ENCODE measurements around the gene ATP12A. TPM values are rescaled to one million over a fixed set of nuclear protein-coding genes. Genes with fewer than 3 reads are reported as not detected.

Gene ATP12A
- total RNA-seq, 1 donor from 2014 or later: not detected

DNA sequence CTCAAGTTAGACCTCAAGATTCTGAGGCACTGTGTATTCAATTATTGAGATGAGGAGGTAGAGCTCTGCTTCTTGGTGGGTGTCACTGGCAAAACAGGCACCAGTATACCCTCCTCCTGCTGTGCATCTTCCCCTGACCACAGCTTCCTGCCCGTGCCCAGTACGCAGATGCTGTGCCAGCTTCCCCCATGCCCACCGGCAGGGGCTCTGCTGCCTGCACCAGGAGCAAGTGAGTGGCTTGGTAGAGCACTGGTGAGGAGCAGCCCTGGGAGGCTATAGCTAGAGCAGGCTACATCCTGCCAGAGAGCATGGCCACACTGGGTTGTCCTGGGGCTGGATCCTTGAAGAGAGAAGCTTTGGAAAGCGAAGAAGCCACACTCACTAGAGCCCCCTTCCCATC lies 62.8 kb downstream of the ATP12A start:
- Mint-ChIP-seq H3K4me1 (peaks cover 17% of the 10 kb centered on the region), H3K4me3 (no peak overlapping the region), H3K27me3 (ENCODE audit: insufficient read depth, low read depth) (peaks cover 47% of the 10 kb centered on the region), H3K27ac (no peak overlapping the region), H3K36me3 (no peaks in the 10 kb centered on the region), H3K9me3 (peaks cover 2% of the 10 kb centered on the region)
- H3K27ac ChIP-seq: no peak overlapping the region
- DNase-seq (ENCODE audit: low spot score): no peak
- H3K9me3 ChIP-seq (ENCODE audit: low read depth): no peaks in the 10 kb centered on the region
- H3K9ac ChIP-seq: no peak overlapping the region
- H3K36me3 ChIP-seq: no peaks in the 10 kb centered on the region
- H3K4me1 ChIP-seq: peaks cover 25% of the 10 kb centered on the region
- TF ChIP-seq EZH2 (IDR thresholded peaks at IDR 0.05) (no peak), EZH2phosphoT487 (IDR thresholded peaks at IDR 0.05) (no peak)
- TF ChIP-seq, protein P1, sequence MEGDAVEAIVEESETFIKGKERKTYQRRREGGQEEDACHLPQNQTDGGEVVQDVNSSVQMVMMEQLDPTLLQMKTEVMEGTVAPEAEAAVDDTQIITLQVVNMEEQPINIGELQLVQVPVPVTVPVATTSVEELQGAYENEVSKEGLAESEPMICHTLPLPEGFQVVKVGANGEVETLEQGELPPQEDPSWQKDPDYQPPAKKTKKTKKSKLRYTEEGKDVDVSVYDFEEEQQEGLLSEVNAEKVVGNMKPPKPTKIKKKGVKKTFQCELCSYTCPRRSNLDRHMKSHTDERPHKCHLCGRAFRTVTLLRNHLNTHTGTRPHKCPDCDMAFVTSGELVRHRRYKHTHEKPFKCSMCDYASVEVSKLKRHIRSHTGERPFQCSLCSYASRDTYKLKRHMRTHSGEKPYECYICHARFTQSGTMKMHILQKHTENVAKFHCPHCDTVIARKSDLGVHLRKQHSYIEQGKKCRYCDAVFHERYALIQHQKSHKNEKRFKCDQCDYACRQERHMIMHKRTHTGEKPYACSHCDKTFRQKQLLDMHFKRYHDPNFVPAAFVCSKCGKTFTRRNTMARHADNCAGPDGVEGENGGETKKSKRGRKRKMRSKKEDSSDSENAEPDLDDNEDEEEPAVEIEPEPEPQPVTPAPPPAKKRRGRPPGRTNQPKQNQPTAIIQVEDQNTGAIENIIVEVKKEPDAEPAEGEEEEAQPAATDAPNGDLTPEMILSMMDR (IDR thresholded peaks at IDR 0.05): no peak
- H2AFZ ChIP-seq (replicated peaks): no peak overlapping the region
- peaks cover 55% of the 10 kb centered on the region for H3K27me3 ChIP-seq
- H3K4me3 ChIP-seq: no peak overlapping the region
- H3F3A ChIP-seq (ENCODE audit: low read depth): no peaks in the 10 kb centered on the region
- peaks cover 8% of the 10 kb centered on the region for H4K20me1 ChIP-seq (ENCODE audit: low read depth)
- H3K79me2 ChIP-seq (ENCODE audit: low read depth): no peaks in the 10 kb centered on the region
- H3K4me2 ChIP-seq: no peak overlapping the region

DNA sequence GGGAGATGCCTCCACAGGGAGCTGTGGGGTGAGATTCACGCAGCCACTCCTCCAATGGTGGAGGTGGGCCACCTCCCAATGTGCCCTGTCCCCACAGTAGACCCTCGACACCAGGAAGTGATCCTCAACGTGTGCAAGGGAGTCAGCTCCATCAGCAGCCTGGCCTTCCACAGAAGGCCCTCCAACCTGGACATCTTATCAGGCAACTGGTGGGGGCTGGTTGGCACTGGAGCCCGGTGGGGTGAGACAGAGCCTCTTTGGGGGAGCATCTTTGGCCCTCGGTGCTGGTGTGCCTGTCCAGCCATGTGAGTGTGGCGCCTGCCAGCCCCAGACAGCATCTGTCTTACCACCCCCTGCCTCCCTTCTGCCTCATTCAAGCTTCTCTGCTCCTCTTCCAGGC lies 64.0 kb downstream of the ATP12A start:
- Histone ChIP-seq H3F3A (ENCODE audit: low read depth) (no peaks in the 10 kb centered on the region), H3K36me3 (no peaks in the 10 kb centered on the region), H3K79me2 (ENCODE audit: low read depth) (no peaks in the 10 kb centered on the region), H2AFZ (replicated peaks) (no peak overlapping the region), H3K4me3 (no peak overlapping the region), H3K4me1 (peaks cover 26% of the 10 kb centered on the region), H3K9ac (no peak overlapping the region), H3K27me3 (peaks cover 68% of the 10 kb centered on the region), H3K4me2 (no peak overlapping the region), H3K27ac (no peak overlapping the region), H3K9me3 (ENCODE audit: low read depth) (no peaks in the 10 kb centered on the region), H4K20me1 (ENCODE audit: low read depth) (peaks cover 8% of the 10 kb centered on the region)
- Mint-ChIP-seq H3K4me1 (peaks cover 23% of the 10 kb centered on the region), H3K27ac (no peak overlapping the region), H3K9me3 (peaks cover 2% of the 10 kb centered on the region), H3K36me3 (no peaks in the 10 kb centered on the region), H3K27me3 (ENCODE audit: insufficient read depth, low read depth) (peaks cover 51% of the 10 kb centered on the region), H3K4me3 (no peak overlapping the region)
- no peak for DNase-seq (ENCODE audit: low spot score)
- TF ChIP-seq, protein P1 (IDR thresholded peaks at IDR 0.05): no peak
- no peak for TF ChIP-seq EZH2 (IDR thresholded peaks at IDR 0.05)
- TF ChIP-seq EZH2phosphoT487 (IDR thresholded peaks at IDR 0.05): no peak

DNA sequence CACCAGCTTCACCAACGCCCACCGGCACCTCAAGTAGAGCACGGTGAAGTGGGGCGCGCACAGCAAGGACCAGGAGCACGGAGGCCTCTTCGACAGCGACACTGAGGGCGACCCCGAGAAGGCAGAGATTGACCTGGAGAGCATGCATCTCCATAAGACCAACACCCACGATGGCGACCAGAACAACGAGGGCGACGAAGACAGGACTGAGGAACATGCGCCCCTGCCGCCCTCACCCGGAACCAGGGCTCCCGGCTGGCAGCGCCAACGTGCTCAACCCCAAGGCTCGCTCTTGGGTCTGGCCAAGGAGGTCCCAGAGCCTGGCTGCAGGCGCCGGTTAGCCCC lies 65.3 kb downstream of the ATP12A start:
- no peak for DNase-seq (ENCODE audit: low spot score)
- H3K27ac Mint-ChIP-seq: no peak overlapping the region
- H3K4me2 ChIP-seq: peak overlapping the region; percentile 90
- no peaks in the 10 kb centered on the region for H3K36me3 Mint-ChIP-seq
- peak overlapping the region; percentile 27 for H3K4me3 Mint-ChIP-seq
- H3F3A ChIP-seq (ENCODE audit: low read depth): no peaks in the 10 kb centered on the region
- peaks cover 53% of the 10 kb centered on the region for H3K27me3 Mint-ChIP-seq (ENCODE audit: insufficient read depth, low read depth)
- H3K4me3 ChIP-seq: peak overlapping the region; percentile 45
- H3K36me3 ChIP-seq: no peaks in the 10 kb centered on the region
- TF ChIP-seq EZH2phosphoT487 (IDR thresholded peaks at IDR 0.05) (no peak), EZH2 (IDR thresholded peaks at IDR 0.05) (no peak)
- TF ChIP-seq, protein P1 (IDR thresholded peaks at IDR 0.05): no peak
- no peaks in the 10 kb centered on the region for H3K79me2 ChIP-seq (ENCODE audit: low read depth)
- H3K9me3 ChIP-seq (ENCODE audit: low read depth): no peaks in the 10 kb centered on the region
- H3K4me1 ChIP-seq: peaks cover 26% of the 10 kb centered on the region
- peaks cover 23% of the 10 kb centered on the region for H3K4me1 Mint-ChIP-seq
- H3K27me3 ChIP-seq: peaks cover 80% of the 10 kb centered on the region
- H3K27ac ChIP-seq: no peak overlapping the region
- peaks cover 2% of the 10 kb centered on the region for H3K9me3 Mint-ChIP-seq
- no peak overlapping the region for H3K9ac ChIP-seq
- no peak overlapping the region for H2AFZ ChIP-seq (replicated peaks)
- peaks cover 8% of the 10 kb centered on the region for H4K20me1 ChIP-seq (ENCODE audit: low read depth)

All from neural progenitor cell (in vitro differentiated cells).